CD4-positive, alpha-beta T cell (primary cell): Measurements from ENCODE around the gene KCNN3. TPM values are rescaled to one million over a fixed set of nuclear protein-coding genes. Genes with fewer than 3 reads are reported as not detected.

ENCODE experiments used
- ATAC-seq: fragments of 200-7000 bp; cut with Tn5 transposase; one replicate; pipeline ENCODE4 v1.10.0; 2022; ENCODE audit warnings: mild to moderate bottlenecking; ENCODE audit not compliant: poor library complexity
- CTCF ChIA-PET: fragments of 350-600 bp; sonication (Branson Sonifier 250); formaldehyde crosslinking; loops from one replicate; lab custom pipeline; 2021; ENCODE audit warnings: antibody characterized with exemption, inconsistent platforms; lab: Charles Lee
- POLR2A ChIA-PET: fragments of 350-600 bp; sonication (Branson Sonifier 250); formaldehyde crosslinking; loops from one replicate; lab custom pipeline; 2021; ENCODE audit warnings: antibody characterized with exemption, inconsistent platforms; lab: Charles Lee
- DNase-seq, 14 experiments: peaks; one replicate each; pipeline ENCODE4 v3.0.0-alpha.2; 2013 to 2020; ENCODE audit warnings: mixed read lengths in 2 of 14
- H3K27ac ChIP-seq, 2 donors: one replicate each; pipeline versions ENCODE4 v1.5.1 to v1.7.0; 2013; ENCODE audit warnings: low read length in 2 of 2, low read depth in 1 of 2, mild to moderate bottlenecking in 1 of 2
- H3K27me3 ChIP-seq, 2 experiments: 1 replicate in 1 of 2; 2 replicates in 1 of 2; pipeline versions ENCODE4 v1.6.1 to v1.7.0; 2013; ENCODE audit warnings: low read length in 2 of 2, control low read depth in 1 of 2, mild to moderate bottlenecking in 1 of 2, moderate library complexity in 1 of 2; ENCODE audit not compliant: insufficient read depth in 2 of 2, control insufficient read depth in 1 of 2
- H3K36me3 ChIP-seq: one replicate; pipeline ENCODE4 v1.6.1; 2013; ENCODE audit warnings: low read length, control low read depth; ENCODE audit not compliant: insufficient read depth
- H3K4me1 ChIP-seq: one replicate; pipeline ENCODE4 v1.6.1; 2013; ENCODE audit warnings: low read length, control low read depth; ENCODE audit not compliant: insufficient read depth
- H3K4me3 ChIP-seq: one replicate; pipeline ENCODE4 v1.5.1; 2013; ENCODE audit warnings: mild to moderate bottlenecking, low read length, moderate library complexity
- H3K9me3 ChIP-seq, 2 experiments: 1 replicate in 1 of 2; 2 replicates in 1 of 2; pipeline versions ENCODE4 v1.6.1 to v1.7.0; 2013; ENCODE audit warnings: low read length in 2 of 2, mild to moderate bottlenecking in 2 of 2, control low read depth in 1 of 2, moderate library complexity in 1 of 2; ENCODE audit not compliant: control insufficient read depth in 1 of 2, insufficient read depth in 1 of 2
- H3K27ac Mint-ChIP-seq: one replicate; pipeline ENCODE4 v1.8.0; 2020; ENCODE audit warnings: mixed read lengths
- H3K27me3 Mint-ChIP-seq: one replicate; pipeline ENCODE4 v1.8.0; 2021; ENCODE audit warnings: mixed read lengths
- H3K36me3 Mint-ChIP-seq: one replicate; pipeline ENCODE4 v1.8.0; 2021; ENCODE audit warnings: low read depth, mixed read lengths
- H3K4me1 Mint-ChIP-seq: one replicate; pipeline ENCODE4 v1.8.0; 2021; ENCODE audit warnings: low read depth, mixed read lengths
- H3K4me3 Mint-ChIP-seq: one replicate; pipeline ENCODE4 v1.8.0; 2020; ENCODE audit warnings: mild to moderate bottlenecking, mixed read lengths
- H3K9me3 Mint-ChIP-seq: one replicate; pipeline ENCODE4 v1.8.0; 2020; ENCODE audit warnings: mixed read lengths
- CTCF ChIP-seq: fragments of 200-600 bp; IDR thresholded peaks from one replicate; pipeline ENCODE4 v1.8.0; 2022; ENCODE audit warnings: antibody characterized with exemption, mild to moderate bottlenecking
- intact Hi-C, 2 experiments: fragments of 100-400 bp; cut with DNase I in 1 of 2; cut with micrococcal nuclease in 1 of 2; formaldehyde crosslinking; loops; one replicate each; pipeline versions ENCODE4 v1.15.1 to v1.9.0; 2023 to 2025; cut with DNase I, micrococcal nuclease
- total RNA-seq, 174 experiments: library from RNA in 2 of 174; stranded (reverse) in 2 of 174; gene quantifications; one replicate each; pipeline ENCODE4 v1.2.3 and lab custom pipeline; 2021 to 2026

The KCNN3 gene
- total RNA-seq, 2 experiments from 2014 or later: not detected

DNA sequence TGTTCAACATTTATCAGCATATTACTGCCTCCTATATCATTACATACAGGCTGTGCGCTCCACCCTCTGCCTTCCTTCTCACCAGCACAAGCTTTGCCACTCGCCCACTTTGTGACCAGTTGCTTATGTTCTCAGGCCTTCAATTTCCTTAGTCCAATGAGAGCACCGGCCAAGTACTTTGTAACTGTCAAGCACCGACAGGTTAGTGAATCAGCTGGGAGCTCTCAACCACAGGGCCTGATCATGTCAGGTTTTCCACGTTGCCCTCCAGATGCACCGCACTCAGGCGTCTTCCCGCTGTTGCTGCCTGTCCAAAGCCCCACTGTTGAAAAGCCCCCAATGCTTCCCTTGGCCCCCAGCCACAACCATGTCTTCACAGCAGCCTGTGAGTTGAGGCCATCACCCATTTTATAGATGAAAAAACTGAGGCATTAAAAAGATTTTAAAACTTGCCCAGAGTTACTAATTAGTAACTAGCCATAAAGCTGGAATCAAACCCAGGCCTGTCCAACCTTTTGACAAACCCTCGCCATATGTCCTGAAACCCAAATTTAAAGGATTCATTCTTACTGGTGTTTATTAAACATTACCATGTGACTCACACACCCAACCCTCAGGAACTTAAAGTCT lies 3.4 kb upstream of the KCNN3 start:
- intact Hi-C loops: no loop called here
- Histone ChIP-seq H3K27me3 (peaks cover 15 to 27% of the 10 kb centered on the region in 2 experiments), H3K9me3 (no peaks in the 10 kb centered on the region), H3K4me1 (peaks cover 17% of the 10 kb centered on the region), H3K36me3 (no peaks in the 10 kb centered on the region), H3K4me3 (no peak overlapping the region), H3K27ac (no peak overlapping the region)
- H3K4me1 Mint-ChIP-seq: peaks cover 27% of the 10 kb centered on the region
- TF ChIP-seq CTCF: no peak
- H3K27me3 Mint-ChIP-seq: peaks cover 38% of the 10 kb centered on the region
- H3K27ac Mint-ChIP-seq: no peak overlapping the region
- H3K36me3 Mint-ChIP-seq: no peaks in the 10 kb centered on the region
- ChIA-PET CTCF (interaction anchor here (1.0 kb wide), 1 partner anchor 8 kb away, joined by 3 read pairs; no protein-coding TSS in a partner anchor), POLR2A (no interaction called here)
- no peaks in the 10 kb centered on the region for H3K9me3 Mint-ChIP-seq
- no peak overlapping the region for H3K4me3 Mint-ChIP-seq
- no peak for DNase-seq
- no peak for ATAC-seq

- Mint-ChIP-seq H3K27ac (no peak overlapping the region), H3K9me3 (no peaks in the 10 kb centered on the region), H3K4me3 (no peak overlapping the region), H3K4me1 (peaks cover 28% of the 10 kb centered on the region), H3K36me3 (no peaks in the 10 kb centered on the region), H3K27me3 (peaks cover 47% of the 10 kb centered on the region)
- no peak for DNase-seq
- Histone ChIP-seq H3K27ac (no peak overlapping the region), H3K9me3 (no peaks in the 10 kb centered on the region), H3K4me3 (no peak overlapping the region), H3K27me3 (peaks cover 24 to 43% of the 10 kb centered on the region in 2 experiments), H3K36me3 (no peaks in the 10 kb centered on the region), H3K4me1 (peaks cover 17% of the 10 kb centered on the region)
- POLR2A ChIA-PET: no interaction called here
- intact Hi-C loops: no loop called here
- no peak for TF ChIP-seq CTCF
- CTCF ChIA-PET: interaction anchor here (1.4 kb wide), 1 partner anchor 10 kb away, joined by 3 read pairs; no protein-coding TSS in a partner anchor
- no peak for ATAC-seq
Observed at GRCh38 chr1:154871374-154871773, 1.3 kb upstream of the KCNN3 start.

DNA sequence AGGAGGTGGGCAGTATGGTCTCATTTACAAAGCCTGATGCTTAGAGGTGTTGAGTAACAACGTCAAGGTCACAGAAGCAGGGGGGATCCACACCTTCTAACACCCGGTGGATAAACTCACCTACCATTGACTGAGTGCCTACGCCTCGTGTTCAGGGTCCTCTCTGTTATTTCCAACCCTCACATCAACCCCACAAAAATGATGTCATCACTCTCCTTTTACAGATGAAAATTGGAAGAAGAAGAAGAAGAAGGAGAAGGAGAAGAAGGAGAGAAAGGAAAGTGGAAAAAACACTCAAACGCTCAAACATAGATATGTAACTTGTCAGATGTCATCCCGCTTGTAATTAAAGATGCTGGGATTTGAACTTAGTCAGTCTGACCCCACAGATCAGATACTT lies 653 bp upstream of the KCNN3 start:
- Histone ChIP-seq H3K36me3 (no peaks in the 10 kb centered on the region), H3K27ac (no peak overlapping the region), H3K4me3 (no peak overlapping the region), H3K4me1 (peaks cover 17% of the 10 kb centered on the region), H3K27me3 (peaks cover 24 to 43% of the 10 kb centered on the region in 2 experiments), H3K9me3 (no peaks in the 10 kb centered on the region)
- Mint-ChIP-seq H3K4me1 (peaks cover 28% of the 10 kb centered on the region), H3K27me3 (peaks cover 47% of the 10 kb centered on the region), H3K36me3 (no peaks in the 10 kb centered on the region), H3K4me3 (no peak overlapping the region), H3K9me3 (no peaks in the 10 kb centered on the region), H3K27ac (no peak overlapping the region)
- no peak for ATAC-seq
- no peak for DNase-seq
- TF ChIP-seq CTCF: no peak
- ChIA-PET CTCF (no interaction called here), POLR2A (interaction anchor here (0.9 kb wide), 1 partner anchor 85 kb away, joined by 3 read pairs; the partner anchor contains the start of gene PBXIP1)
- intact Hi-C loops: no loop called here
